BJ (cell line): ENCODE results near the gene PRKG2. TPM values are rescaled to one million over a fixed set of nuclear protein-coding genes. Genes with fewer than 3 reads are reported as not detected.

Experiments
- CTCF ChIA-PET: fragments of 350-600 bp; formaldehyde crosslinking; extraction: SDS; loops from one replicate; lab custom pipeline; 2021; ENCODE audit warnings: antibody characterized with exemption, inconsistent platforms; lab: Yijun Ruan, JAX
- POLR2A ChIA-PET: fragments of 300-600 bp; sonication (Branson Sonifier 250); formaldehyde crosslinking; extraction: SDS; loops from one replicate; lab custom pipeline; 2021; ENCODE audit warnings: antibody characterized with exemption; lab: Charles Lee
- DNase-seq: peaks from one replicate; pipeline ENCODE4 v3.0.0-alpha.2; 2011; ENCODE audit warnings: low read depth
- H3K27me3 ChIP-seq: 2 replicates; pipeline ENCODE4 v1.6.0; 2011; ENCODE audit warnings: low read length; ENCODE audit not compliant: control insufficient read depth, insufficient read depth
- H3K36me3 ChIP-seq: 2 replicates; pipeline ENCODE4 v1.5.1; 2011; ENCODE audit warnings: low read length; ENCODE audit not compliant: control insufficient read depth, insufficient read depth
- H3K4me3 ChIP-seq: 2 replicates; pipeline ENCODE4 v1.5.1; 2011; ENCODE audit warnings: low read depth, mild to moderate bottlenecking, control low read depth, low read length
- CTCF ChIP-seq: IDR thresholded peaks from 2 replicates; pipeline ENCODE4 v1.5.1; 2011; ENCODE audit warnings: low read depth, mild to moderate bottlenecking, control low read depth, inconsistent platforms, low read length, moderate library complexity; ENCODE audit not compliant: insufficient read depth
- polyA plus RNA-seq: library from polyadenylated mRNA; depleted of rRNA; stranded (reverse); fragments of >200 nt; gene quantifications from 2 replicates; pipeline ENCODE4 v1.2.3, GENCODE V29; 2011

PRKG2 gene
- polyA plus RNA-seq, 1 experiment = 0.16 TPM

GRCh38 chr4:81113024-81113423 is 102.0 kb downstream of the PRKG2 start:
- ChIA-PET POLR2A (no interaction called here), CTCF (interaction anchor here (1.0 kb wide), 1 partner anchor 9 kb away, joined by 3 read pairs; no protein-coding TSS in a partner anchor)
- Histone ChIP-seq H3K4me3 (no peak overlapping the region), H3K27me3 (no peaks in the 10 kb centered on the region), H3K36me3 (no peaks in the 10 kb centered on the region)
- DNase-seq = no peak
- TF ChIP-seq CTCF = no peak

- no peaks in the 10 kb centered on the region for H3K36me3 ChIP-seq
- DNase-seq = no peak
- CTCF ChIA-PET = interaction anchor here (1.8 kb wide), 1 partner anchor 242 kb away, joined by 7 read pairs; no protein-coding TSS in a partner anchor
- POLR2A ChIA-PET = no interaction called here
- no peaks in the 10 kb centered on the region for H3K27me3 ChIP-seq
- H3K4me3 ChIP-seq = no peak overlapping the region
- TF ChIP-seq CTCF = no peak
Observed at GRCh38 chr4:81109356-81109755, 105.7 kb downstream of the PRKG2 start.

- CTCF ChIA-PET = no interaction called here
- Histone ChIP-seq H3K36me3 (no peaks in the 10 kb centered on the region), H3K4me3 (no peak overlapping the region), H3K27me3 (no peaks in the 10 kb centered on the region)
- POLR2A ChIA-PET = no interaction called here
- DNase-seq = no peak
- no peak for TF ChIP-seq CTCF
Observed at GRCh38 chr4:81106150-81106549, 108.9 kb downstream of the PRKG2 start.

GRCh38 chr4:81102107-81102506 is 112.9 kb downstream of the PRKG2 start:
- TF ChIP-seq CTCF = no peak
- Histone ChIP-seq H3K36me3 (no peaks in the 10 kb centered on the region), H3K27me3 (no peaks in the 10 kb centered on the region), H3K4me3 (no peak overlapping the region)
- DNase-seq = no peak
- POLR2A ChIA-PET = no interaction called here
- CTCF ChIA-PET = interaction anchor here (0.6 to 1.1 kb wide), 3 partner anchors 10 to 57 kb away, joined by 3 to 4 read pairs (median 3); no protein-coding TSS in a partner anchor

- DNase-seq = no peak
- TF ChIP-seq CTCF = no peak
- H3K36me3 ChIP-seq = no peaks in the 10 kb centered on the region
- ChIA-PET POLR2A (no interaction called here), CTCF (interaction anchor here (2.1 kb wide), 1 partner anchor 256 kb away, joined by 5 read pairs; no protein-coding TSS in a partner anchor)
- no peak overlapping the region for H3K4me3 ChIP-seq
- no peaks in the 10 kb centered on the region for H3K27me3 ChIP-seq
Observed at GRCh38 chr4:81096566-81096965, 118.5 kb downstream of the PRKG2 start.
